ENCODE results near the gene TMEM18.
A peak's percentile ranks its signal among the peaks of the same experiment; 100 is the strongest.
"Not testable (repeated sequence)": the region's sequence is repeated elsewhere in the genome, so short reads cannot be mapped to it uniquely, and the experiment has no call there.

Gene TMEM18

GRCh38 chr2:692767-693166, 15.6 kb upstream of the TMEM18 start:
- DNase-seq: no peak

- DNase-seq: no peak
Observed at GRCh38 chr2:691821-692761, 14.9 kb upstream of the TMEM18 start.

DNA sequence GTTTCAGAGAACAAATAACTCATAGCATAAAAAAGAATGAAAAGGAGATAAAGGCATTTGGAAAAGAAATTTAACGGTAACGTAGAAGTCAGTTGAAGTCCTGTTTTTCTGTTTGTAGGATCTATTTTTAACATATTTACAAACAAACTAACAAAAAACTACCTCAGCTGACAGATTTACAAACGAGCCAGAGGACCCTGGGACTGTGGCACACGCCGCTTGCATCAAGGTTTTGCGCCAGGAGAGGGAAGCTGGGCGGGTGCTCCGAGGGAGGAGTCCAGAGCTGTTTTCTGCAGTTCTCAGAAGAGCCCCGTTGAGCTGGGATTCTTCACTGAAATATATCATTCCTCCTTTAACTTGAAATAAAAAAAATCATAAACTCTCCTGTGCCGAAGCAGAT, 13.6 kb upstream of the TMEM18 start:
- DNase-seq: no peak

GRCh38 chr2:689877-690510, 12.8 kb upstream of the TMEM18 start:
- no peak for DNase-seq

DNA sequence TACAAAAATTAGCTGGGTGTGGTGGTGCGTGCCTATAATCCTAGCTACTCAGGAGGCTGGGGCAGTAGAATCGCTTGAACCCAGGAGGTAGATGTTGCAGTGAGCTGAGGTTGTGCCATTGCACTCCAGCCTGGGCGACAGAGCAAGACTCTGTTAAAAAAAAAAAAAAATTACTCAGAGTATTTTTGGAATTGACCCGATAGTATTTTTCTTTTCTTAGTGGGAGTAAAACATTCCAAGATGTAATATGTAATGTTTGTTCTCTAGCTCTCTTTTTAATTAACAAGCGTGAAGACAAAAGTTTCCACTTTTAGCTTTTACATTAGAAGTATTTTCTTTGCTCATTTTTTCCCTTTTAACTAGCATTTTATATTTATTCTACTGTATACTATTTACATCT, 12.0 kb upstream of the TMEM18 start:
- DNase-seq: no peak

DNA sequence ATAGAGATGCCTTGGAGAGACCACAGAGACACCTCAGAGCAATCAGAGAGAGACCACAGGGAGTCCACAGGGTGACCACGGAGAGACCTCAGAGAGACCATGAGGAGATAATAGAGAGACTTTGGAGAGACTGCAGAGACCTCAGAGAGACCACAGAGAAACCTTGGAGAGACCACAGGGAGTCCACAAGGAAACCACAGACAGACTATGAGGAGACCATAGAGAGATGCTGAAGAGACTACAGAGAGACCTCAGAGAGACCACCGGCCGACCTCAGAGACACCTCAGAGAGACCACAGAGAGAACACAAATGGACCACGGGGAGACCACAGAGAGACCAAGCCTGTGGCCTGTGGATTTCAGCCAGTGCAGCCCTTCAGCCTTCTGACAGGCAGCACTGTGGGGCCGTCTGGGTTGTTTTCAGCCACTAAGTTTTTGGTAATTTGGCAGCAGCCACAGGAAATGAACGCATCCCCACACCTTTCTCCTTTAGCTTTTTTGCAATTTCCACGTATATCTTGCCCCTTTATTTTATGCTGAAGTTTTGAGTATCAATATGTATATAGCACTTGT, 11.4 kb upstream of the TMEM18 start:
- no peak for DNase-seq

- DNase-seq: no peak
Observed at GRCh38 chr2:685421-685820, 8.2 kb upstream of the TMEM18 start.

GRCh38 chr2:684913-685312, 7.7 kb upstream of the TMEM18 start:
- not testable (repeated sequence) for DNase-seq

- no peak for DNase-seq
Observed at GRCh38 chr2:682226-682625, 5.0 kb upstream of the TMEM18 start.

GRCh38 chr2:681312-681711, 4.1 kb upstream of the TMEM18 start:
- DNase-seq: no peak

GRCh38 chr2:680496-680895, 3.3 kb upstream of the TMEM18 start:
- no peak for DNase-seq

DNA sequence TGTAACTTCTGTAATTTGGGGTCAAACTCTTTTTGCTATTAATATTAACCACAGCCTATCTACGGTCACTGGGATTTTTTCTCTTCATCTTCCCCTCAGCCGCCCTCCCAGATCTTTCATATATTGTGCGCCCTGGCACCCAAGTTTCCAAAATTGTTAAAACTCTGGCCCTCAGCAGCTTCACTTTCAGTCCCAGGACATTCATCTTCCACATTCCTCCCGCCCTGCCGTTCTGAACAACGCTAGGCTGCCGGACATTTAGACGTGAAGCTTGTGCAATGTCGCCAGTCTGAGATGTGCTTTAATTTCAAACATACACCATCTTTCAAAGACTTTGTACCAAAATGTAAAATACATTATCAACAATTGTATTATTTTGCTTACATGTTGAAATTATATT, 1.8 kb upstream of the TMEM18 start:
- DNase-seq: no peak

- DNase-seq: no peak
Observed at GRCh38 chr2:677959-678550, 849 bp upstream of the TMEM18 start.

DNA sequence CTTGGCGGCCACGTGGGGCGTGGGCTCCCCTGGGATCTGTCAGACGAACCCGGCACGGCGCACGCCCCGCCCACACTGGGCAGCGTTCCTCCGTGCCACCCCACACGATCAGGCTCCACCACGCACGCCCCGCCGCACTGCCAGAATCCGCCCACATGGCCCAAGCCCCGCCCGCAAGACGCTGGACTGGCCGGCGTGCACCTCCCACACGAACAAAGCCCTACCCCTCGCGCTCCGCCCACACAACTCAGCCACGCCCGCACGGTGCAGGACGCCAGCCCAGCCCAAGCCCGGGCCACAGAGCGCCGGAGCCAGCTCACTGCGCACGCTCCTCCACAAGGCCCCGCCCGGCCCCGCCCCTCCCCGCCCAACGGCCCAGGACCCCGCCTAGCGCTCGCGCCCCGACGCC, 555 bp downstream of the TMEM18 start:
- DNase-seq: peak; percentile 98

- DNase-seq: no peak
Observed at GRCh38 chr2:675982-676646, 1.1 kb downstream of the TMEM18 start.

GRCh38 chr2:675460-675859, 1.7 kb downstream of the TMEM18 start:
- no peak for DNase-seq

DNA sequence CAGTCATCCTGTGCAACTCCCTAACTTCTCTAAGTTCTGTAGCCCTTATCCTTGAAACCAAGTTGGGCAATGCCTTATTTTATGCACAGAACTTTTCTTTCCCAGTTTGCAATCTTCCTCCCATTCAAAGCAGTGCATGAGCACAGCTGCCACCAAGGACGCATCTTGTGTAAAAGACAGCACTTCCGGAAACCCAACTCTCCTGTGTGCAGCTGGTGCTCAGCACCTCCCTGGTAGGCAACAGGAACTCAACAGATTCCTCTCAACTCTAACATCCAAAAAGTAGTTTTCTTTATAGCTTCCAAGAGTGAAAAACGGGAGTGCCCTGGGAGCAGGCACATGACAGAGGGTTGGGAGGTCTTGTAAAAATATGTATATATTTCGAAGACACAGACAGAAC, 2.2 kb downstream of the TMEM18 start:
- DNase-seq: no peak

- no peak for DNase-seq
Observed at GRCh38 chr2:674321-674985, 2.8 kb downstream of the TMEM18 start.

DNA sequence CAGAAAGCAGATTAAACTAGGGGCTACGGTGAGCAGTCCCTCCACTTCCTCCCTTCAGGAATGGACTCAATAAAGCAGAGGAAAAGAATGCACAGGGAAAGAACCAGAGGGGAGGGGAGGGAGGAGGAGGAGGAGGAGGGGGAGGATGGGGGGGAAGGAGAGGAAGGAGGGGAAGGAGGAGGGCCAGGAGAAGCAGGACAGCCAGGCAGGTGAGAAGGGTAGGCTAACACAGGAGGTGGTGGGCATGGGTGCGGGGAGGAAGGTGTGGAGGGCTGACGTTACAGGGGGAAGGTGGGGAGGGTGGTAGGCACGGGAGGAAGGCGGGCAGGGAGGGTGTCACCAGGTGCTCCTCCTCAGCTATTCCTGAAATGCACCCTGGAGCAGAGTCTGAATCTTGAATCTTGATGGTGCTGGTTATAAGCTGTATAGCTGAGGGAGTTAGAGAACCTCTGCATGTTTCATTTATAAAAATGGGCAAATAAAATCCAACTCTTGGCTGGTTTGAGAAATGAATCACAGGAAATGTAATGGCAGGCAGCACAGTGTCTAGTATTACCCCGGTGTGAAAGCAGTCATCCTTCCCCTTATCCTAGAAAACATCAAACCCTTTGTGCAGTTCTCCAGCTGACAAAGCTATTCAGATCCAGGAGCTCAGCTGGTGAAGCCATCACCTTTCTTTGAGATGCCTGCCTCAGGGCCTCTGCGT, 3.4 kb downstream of the TMEM18 start:
- no peak for DNase-seq

DNA sequence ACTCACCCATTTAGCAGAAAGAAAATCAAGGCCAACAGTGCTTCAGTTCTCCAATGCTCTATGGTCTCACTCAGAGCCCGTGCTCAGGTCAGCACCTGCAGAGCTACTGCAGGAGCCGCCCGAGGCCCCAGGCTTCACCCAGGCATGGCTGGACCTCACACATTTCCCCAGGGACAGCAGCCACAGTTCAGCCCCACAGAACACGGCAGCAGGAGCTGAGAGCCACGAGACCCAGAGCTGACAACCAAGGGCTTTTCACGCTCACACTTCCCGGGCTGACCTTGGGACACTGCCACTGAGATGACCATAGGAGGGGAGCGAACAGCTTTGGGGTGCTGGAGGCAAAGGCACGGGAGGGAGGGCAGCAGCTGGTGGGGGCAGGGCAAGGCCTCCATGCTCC, 4.2 kb downstream of the TMEM18 start:
- no peak for DNase-seq

DNA sequence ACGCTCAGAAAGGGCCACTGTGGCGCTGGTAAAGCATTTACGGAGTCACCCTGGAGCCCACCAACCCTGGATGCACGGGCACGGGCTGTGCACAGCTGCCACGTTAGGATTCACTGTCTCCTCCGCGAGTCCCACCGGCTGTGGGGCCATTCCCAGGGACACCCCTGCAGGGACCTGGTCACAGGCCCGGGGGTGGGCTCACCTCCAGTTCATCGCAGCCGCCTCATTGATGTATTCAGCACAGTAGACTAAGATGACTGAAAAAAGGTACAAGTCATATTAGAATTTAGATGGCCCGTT, 4.7 kb downstream of the TMEM18 start:
- DNase-seq: no peak
